GM18951 (cell line): ENCODE data around the gene PRKCQ.
"Not testable (repeated sequence)": the region's sequence is repeated elsewhere in the genome, so short reads cannot be mapped to it uniquely, and the experiment has no call there.

Experiments used
- POLR2A ChIP-seq: IDR thresholded peaks from 4 replicates; pipeline ENCODE4 v1.6.1; 2011; ENCODE audit warnings: mild to moderate bottlenecking; ENCODE audit not compliant: insufficient read length, insufficient read depth; ENCODE audit errors: extremely low read depth
- in situ Hi-C: fragments of 300-500 bp; cut with MboI; formaldehyde crosslinking; loops from one replicate; pipeline ENCODE4 v1.12.0; 2022; ENCODE audit warnings: low sequenced_read_pairs, mixed read lengths, inconsistent platforms; ENCODE audit not compliant: unreplicated experiment

PRKCQ gene

GRCh38 chr10:6589287-6590094 lies 9.4 kb upstream of the PRKCQ start:
- in situ Hi-C loops: no loop called here
- no peak for TF ChIP-seq POLR2A

DNA sequence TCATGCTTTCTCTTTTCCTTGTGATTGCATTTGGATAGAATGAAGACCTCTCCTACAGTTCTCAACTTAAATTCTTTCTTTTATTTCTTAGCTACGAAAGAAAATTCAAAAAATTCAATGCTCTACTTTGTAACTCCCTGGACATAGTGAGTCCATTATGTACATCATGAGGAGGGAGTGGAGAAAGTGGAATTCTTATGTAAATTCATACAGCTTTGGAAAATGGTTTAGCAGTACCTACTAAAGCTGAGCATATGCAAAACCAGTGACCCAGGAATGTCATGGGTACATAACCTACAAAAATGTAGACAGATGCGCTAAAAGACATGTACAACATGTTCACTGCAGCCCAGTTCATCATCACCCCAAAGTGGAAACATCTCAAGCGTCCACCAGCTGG lies 8.8 kb upstream of the PRKCQ start:
- in situ Hi-C loops: no loop called here
- TF ChIP-seq POLR2A: no peak

DNA sequence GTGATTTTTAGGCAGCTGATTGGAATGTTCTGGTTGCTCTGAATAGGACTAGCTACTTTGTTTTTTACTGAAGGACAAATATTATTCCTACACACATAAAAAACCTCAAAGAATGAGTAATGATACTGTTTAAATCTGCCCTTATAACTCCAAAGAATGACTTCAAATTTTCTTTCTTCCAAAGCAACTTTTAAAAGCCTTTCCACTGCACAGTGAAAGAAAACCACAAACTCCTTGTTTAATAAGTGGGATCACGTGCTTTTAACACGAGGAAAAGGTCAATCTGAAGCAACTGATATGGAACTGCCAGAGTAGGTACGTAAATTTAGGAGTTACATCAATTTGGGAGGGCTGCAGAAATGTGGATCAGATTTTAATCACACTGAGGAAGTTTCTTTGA lies 8.0 kb upstream of the PRKCQ start:
- no peak for TF ChIP-seq POLR2A
- in situ Hi-C loops: no loop called here

DNA sequence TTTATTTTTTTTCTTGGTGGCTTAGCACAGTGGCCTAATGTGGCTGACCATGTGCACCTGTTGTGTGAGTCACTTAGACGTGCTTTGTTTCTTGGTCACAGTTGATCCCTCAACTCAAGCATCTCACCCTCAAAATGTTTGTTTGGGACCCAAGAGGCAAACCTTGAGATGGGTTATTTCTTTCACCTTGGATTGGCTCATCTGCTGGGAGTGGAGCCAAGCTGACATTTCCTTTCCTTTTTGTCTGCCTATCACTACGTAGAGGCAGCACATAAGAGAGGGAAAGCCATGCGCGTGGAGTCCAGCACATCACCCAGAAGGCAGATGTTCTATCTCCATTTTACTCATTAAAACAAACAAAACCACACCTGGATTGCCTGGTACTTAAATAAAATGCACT lies 6.4 kb upstream of the PRKCQ start:
- in situ Hi-C loops: no loop called here
- no peak for TF ChIP-seq POLR2A

- in situ Hi-C loops: no loop called here
- no peak for TF ChIP-seq POLR2A
Observed at GRCh38 chr10:6583447-6583846, 3.4 kb upstream of the PRKCQ start.

DNA sequence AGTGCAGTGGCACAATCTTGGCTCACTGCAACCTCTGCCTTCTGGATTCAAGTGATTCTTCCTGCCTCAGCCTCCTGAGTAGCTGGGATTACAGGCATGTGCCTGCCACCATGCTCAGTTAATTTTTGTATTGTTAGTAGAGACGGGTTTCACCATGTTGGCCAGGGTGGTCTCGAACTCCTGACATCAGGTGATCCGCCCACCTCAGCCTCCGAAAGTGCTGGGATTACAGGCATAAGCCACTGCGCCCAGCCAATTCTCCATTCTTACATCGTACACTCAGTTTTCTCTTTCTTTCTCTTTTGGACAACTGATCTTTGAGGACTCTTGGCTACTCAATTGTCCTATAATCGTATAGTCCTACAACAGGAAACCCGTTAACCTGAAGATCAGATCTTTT lies 2.8 kb upstream of the PRKCQ start:
- in situ Hi-C loops: not testable (repeated sequence)

- in situ Hi-C loops: no loop called here
- no peak for TF ChIP-seq POLR2A
Observed at GRCh38 chr10:6582298-6582697, 2.2 kb upstream of the PRKCQ start.

DNA sequence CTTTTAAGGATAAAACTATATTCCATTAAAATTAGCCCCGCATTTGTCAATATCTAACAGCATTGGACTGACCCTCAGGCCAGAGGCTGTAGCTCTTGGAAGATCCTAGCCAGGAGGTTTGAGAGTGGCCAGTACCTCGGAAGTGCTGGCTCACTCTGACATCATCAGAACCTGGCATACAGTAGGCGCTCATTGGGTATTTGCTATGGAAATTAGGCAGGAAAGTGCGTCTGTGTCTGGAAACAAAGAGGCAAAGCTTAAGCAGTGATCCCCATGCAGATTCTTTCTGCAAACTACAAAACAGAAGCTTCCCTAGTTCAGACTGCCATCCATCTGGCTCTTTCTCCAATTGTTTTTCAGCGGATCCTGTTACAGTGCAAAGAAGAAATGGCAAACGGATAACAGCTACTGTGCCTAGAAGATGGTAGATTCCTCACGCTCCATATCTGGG lies 1.7 kb upstream of the PRKCQ start:
- no peak for TF ChIP-seq POLR2A
- in situ Hi-C loops: no loop called here

GRCh38 chr10:6581223-6581622 lies 1.1 kb upstream of the PRKCQ start:
- in situ Hi-C loops: not testable (repeated sequence)

- TF ChIP-seq POLR2A: no peak
- in situ Hi-C loops: no loop called here
Observed at GRCh38 chr10:6580279-6581029, 378 bp upstream of the PRKCQ start.

- in situ Hi-C loops: no loop called here
- TF ChIP-seq POLR2A: no peak
Observed at GRCh38 chr10:6579183-6579903, 733 bp downstream of the PRKCQ start.

DNA sequence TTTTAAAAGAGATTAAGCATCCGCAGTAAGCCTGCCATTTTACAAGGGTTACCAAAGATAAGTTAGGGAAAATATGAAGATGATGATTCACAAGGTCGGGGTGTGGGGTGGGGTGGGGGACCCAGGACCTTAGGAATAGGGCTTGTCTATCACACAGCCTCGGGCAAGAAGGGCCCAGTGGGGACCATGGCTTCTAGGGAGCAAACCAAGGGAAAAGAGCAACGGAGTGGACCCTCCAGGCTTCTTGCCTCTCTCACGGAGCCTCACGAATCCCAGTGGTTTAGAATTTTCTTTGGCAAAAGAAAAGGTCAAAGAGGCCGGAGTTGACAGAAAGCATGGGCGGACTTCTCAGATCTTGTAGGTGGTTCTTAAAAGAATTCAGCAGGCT lies 1.3 kb downstream of the PRKCQ start:
- in situ Hi-C loops: no loop called here
- no peak for TF ChIP-seq POLR2A

- TF ChIP-seq POLR2A: no peak
Observed at GRCh38 chr10:6578251-6578771, 1.8 kb downstream of the PRKCQ start.

GRCh38 chr10:6576326-6576725 lies 3.8 kb downstream of the PRKCQ start:
- TF ChIP-seq POLR2A: no peak
- in situ Hi-C loops: no loop called here

More at GRCh38 chr10:6578251-6578771, 1.8 kb downstream of the PRKCQ start:
- in situ Hi-C loops: no loop called here
